Fibroblast of mammary gland (primary cell): ENCODE data around the gene ENPEP.
A peak's percentile ranks its signal among the peaks of the same experiment; 100 is the strongest.
"Not testable (repeated sequence)": the region's sequence is repeated elsewhere in the genome, so short reads cannot be mapped to it uniquely, and the experiment has no call there.

Experiments
- DNase-seq: peaks from one replicate; pipeline ENCODE4 v3.0.0-alpha.2; 2010; ENCODE audit warnings: low read depth
- H3K4me3 ChIP-seq: 2 replicates; pipeline ENCODE4 v1.5.1; 2011; ENCODE audit warnings: low read depth, mild to moderate bottlenecking, low read length, moderate library complexity; ENCODE audit not compliant: control insufficient read depth
- TF ChIP-seq, protein P1 (sequence below): conservative IDR thresholded peaks from 2 replicates; pipeline ENCODE4 v1.5.1; 2011; ENCODE audit warnings: low read depth, low read length, inconsistent platforms; ENCODE audit not compliant: control insufficient read depth, insufficient read depth

ENPEP gene

DNA sequence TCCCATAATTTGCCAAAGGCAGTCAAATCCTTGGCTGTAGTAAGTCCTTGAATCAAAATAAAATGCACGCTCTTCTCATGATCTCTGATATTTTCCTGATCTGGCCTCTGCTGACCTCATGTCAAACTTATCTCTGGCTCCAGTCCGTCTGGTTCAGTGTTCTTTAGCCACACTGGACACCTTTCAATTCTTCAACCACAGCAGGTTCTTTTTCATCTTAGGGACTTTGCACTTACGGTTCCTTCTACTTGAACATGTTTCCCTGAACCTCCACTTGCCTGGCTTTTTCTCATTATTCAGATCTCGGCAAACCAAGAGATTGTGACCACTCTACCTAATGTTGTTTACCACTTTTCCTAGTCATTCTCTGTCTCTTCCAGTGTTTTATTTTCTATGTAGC is 10.3 kb downstream of the ENPEP start:
- TF ChIP-seq, protein P1, sequence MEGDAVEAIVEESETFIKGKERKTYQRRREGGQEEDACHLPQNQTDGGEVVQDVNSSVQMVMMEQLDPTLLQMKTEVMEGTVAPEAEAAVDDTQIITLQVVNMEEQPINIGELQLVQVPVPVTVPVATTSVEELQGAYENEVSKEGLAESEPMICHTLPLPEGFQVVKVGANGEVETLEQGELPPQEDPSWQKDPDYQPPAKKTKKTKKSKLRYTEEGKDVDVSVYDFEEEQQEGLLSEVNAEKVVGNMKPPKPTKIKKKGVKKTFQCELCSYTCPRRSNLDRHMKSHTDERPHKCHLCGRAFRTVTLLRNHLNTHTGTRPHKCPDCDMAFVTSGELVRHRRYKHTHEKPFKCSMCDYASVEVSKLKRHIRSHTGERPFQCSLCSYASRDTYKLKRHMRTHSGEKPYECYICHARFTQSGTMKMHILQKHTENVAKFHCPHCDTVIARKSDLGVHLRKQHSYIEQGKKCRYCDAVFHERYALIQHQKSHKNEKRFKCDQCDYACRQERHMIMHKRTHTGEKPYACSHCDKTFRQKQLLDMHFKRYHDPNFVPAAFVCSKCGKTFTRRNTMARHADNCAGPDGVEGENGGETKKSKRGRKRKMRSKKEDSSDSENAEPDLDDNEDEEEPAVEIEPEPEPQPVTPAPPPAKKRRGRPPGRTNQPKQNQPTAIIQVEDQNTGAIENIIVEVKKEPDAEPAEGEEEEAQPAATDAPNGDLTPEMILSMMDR: no peak
- H3K4me3 ChIP-seq: no peak overlapping the region
- no peak for DNase-seq

DNA sequence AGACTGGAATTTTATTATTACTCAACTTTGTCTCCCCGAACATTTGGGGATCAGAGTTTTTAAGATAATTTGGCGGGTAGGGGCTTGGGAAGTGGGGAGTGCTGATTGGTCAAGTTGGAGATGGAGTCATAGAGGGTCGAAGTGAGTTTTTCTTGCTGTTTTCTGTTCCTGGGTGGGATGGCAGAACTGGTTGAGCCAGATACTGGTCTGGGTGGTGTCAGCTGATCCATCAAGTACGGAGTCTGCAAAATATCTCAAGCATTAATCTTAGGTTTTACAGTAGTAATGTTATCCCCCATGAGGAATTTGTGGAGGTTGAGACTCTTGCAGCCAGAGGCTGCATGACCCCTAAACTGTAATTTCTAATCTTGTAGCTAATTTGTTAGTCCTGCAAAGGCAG is 10.9 kb downstream of the ENPEP start:
- DNase-seq, H3K4me3 ChIP-seq: not testable (repeated sequence)

DNA sequence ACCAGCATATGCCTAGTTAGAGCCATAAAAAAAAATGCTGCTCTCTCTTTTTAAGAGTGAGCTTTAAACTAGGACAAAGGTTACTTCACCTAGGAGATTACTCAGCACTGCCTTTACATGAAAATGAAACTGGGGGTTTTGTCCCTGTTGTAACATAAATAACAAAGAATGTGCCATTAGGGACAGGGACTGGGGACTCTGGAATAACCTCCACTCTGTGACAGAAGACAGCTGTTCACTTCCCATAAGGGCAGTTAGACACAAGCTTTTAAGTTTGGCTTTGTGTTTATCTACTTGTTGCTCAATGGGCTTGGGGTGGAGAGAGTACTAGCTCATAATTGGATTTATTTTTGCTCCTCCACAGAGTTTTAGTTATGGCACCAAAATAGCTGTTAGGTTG is 11.9 kb downstream of the ENPEP start:
- TF ChIP-seq, protein P1: no peak
- DNase-seq: peak; percentile 32
- H3K4me3 ChIP-seq: no peak overlapping the region

DNA sequence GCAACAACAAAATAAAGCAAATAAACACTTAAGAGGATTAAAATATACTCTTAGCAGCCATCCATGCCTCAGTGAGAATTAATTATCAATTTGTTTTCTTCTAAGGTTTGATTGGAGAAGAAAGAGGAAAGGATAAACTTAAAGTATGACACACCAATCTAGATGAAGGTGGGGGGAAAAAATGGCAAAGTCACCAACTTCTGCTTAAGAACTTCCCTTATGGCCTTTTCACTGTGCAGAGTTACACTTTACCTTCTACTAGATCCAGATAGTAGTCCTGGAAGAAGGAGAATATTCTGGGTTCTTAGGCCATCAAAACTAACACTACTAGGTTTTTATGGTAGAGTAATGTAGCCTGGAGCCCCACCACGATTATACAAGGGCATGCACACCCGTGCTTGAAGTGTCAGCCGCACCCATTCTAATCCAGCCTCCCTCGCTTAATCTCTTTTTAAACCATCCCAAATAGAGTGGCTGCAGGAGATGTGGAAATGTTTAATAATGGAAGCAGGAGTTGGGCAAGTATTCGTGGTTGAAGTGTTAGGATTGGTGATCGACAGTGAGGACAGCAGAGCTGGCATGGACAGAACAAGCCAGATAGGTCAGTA is 14.1 kb downstream of the ENPEP start:
- no peak for DNase-seq

DNA sequence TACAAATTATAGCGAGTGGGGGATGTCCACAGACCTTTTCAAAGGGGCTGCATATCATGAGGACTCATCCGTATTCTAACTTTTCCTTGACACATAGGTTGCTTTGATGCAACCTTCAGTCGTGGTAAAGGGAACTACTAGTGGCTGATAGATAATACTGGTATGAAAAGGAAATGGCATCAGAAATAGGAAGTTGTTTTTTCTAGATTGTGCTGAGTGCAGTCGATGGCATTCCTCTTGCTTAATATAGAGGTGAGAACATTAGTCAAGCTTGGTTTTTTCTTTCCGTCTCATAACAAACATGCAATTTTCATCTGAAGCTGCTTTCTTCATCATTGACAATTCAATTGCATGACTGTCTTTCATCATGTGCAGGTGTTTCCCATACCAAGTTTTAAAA is 16.6 kb downstream of the ENPEP start:
- TF ChIP-seq, protein P1: no peak
- DNase-seq: no peak
- H3K4me3 ChIP-seq: no peak overlapping the region

More for the DNA sequence above, 14.1 kb downstream of the ENPEP start:
- TF ChIP-seq, protein P1: no peak
- no peak overlapping the region for H3K4me3 ChIP-seq

DNA sequence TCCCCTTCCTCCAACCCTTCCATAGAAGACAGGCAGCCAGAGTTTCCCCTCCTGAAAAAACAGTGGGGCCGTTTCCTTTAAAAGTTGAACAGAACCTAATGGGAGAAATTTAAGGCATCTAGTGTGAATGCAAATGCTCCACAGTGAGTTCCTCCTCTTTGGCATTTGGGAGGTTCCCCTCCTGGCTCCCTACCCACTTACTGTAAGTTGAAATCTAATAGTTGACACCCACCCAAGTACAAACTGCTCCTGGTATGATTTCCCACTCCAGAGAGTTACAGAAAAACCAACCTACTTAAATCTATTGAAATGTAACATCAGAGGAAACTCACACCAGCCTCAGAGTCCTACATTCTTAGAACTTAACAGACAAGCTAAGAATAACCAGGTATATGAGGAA is 17.6 kb downstream of the ENPEP start:
- DNase-seq: no peak
- H3K4me3 ChIP-seq: no peak overlapping the region
- TF ChIP-seq, protein P1: no peak

DNA sequence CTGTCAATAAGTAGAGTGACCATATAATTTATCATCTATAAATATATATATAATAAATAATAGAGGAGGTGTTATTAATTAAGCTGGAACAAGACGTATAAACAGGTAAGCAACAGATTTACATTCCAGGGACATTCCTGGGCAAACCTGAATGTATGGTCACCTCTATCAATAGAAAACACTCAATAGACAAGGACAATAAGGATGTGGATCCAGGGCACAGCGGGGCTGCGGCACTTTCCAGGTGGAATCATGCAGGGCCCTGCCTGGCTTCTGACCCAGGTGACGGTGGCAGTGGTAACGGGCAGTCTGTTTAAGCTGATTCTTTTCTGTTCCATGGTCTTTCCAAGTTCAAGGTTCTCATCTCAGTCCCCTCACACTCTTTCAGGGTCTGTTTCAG is 22.5 kb downstream of the ENPEP start:
- TF ChIP-seq, protein P1: no peak

DNA sequence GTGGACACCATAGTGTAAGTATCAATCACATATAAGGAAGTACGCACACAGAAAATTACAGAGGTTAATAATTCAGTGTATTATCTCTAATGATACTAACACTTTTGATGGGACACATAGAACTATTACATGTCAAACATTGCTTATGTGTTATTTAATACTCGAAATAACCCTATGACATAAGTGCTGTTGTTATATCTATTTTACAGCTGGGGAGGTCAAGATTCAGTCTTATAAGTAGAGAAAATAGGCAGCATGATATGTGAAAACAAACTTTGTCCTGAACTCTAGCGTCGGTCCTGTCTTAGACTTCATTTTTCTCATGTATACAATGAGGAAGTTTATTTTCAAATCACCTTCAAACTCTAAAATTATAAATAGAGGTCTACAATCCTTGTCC is 23.2 kb downstream of the ENPEP start:
- no peak for DNase-seq
- H3K4me3 ChIP-seq: no peak overlapping the region
- TF ChIP-seq, protein P1: no peak

More for the DNA sequence above, 22.5 kb downstream of the ENPEP start:
- no peak for DNase-seq
- H3K4me3 ChIP-seq: no peak overlapping the region
